K562 (cell line): Measurements from ENCODE around the gene RERE. TPM values are rescaled to one million over a fixed set of nuclear protein-coding genes. Genes with fewer than 3 reads are reported as not detected.
A peak's percentile ranks its signal among the peaks of the same experiment; 100 is the strongest.

Experiments used
- CHCHD3 ChIP-seq: fragments of 250-450 bp; sonication (Bioruptor Pico); IDR thresholded peaks from 2 replicates; pipeline ENCODE4 v2.1.2; 2022; ENCODE audit warnings: mild to moderate bottlenecking
- CREM ChIP-seq: IDR thresholded peaks from 2 replicates; pipeline ENCODE4 v1.6.1; 2014; ENCODE audit warnings: antibody characterized with exemption, low read depth
- FOXK2 ChIP-seq, 2 experiments: fragments of 450-650 bp; IDR thresholded peaks in 1 of 2; conservative IDR thresholded peaks in 1 of 2; 2 replicates each; pipeline ENCODE4 v1.6.1; 2016; ENCODE audit warnings: low read depth in 2 of 2, mild to moderate bottlenecking in 1 of 2
- HDAC3 ChIP-seq: fragments of 450-650 bp; IDR thresholded peaks from 2 replicates; pipeline ENCODE4 v1.6.1; 2018; ENCODE audit warnings: borderline replicate concordance, mild to moderate bottlenecking, moderate library complexity; ENCODE audit not compliant: partially characterized antibody
- JUNB ChIP-seq: fragments of 450-650 bp; formaldehyde crosslinking; conservative IDR thresholded peaks from 2 replicates; pipeline ENCODE4 v1.4.0; 2020; ENCODE audit warnings: mild to moderate bottlenecking
- KDM5B ChIP-seq: fragments of 200-600 bp; sonication (generic); IDR thresholded peaks from 2 replicates; pipeline ENCODE4 v1.6.1; 2012; ENCODE audit warnings: low read depth, mild to moderate bottlenecking, moderate library complexity, low read length, control low read depth, inconsistent platforms; ENCODE audit not compliant: insufficient replicate concordance
- MAFG ChIP-seq: fragments of 450-650 bp; conservative IDR thresholded peaks from 2 replicates; pipeline ENCODE4 v1.6.1; 2016; ENCODE audit warnings: missing genetic modification characterization, missing compliant biosample characterization
- MEF2D ChIP-seq: conservative IDR thresholded peaks from 2 replicates; pipeline ENCODE4 v1.6.1; 2016; ENCODE audit warnings: low read depth, missing genetic modification characterization, missing compliant biosample characterization
- PCBP1 ChIP-seq: fragments of 200-400 bp; formaldehyde crosslinking; IDR thresholded peaks from 2 replicates; pipeline ENCODE4 v1.6.1; 2018; ENCODE audit warnings: mild to moderate bottlenecking, low read depth, low read length; ENCODE audit not compliant: poor library complexity, severe bottlenecking
- PHB2 ChIP-seq: fragments of 450-650 bp; IDR thresholded peaks from 2 replicates; pipeline ENCODE4 v1.6.1; 2017; ENCODE audit warnings: low read depth
- POLR2AphosphoS5 ChIP-seq: IDR thresholded peaks from 2 replicates; pipeline ENCODE4 v1.6.1; 2011; ENCODE audit warnings: mild to moderate bottlenecking, low read depth, low read length, moderate library complexity; ENCODE audit not compliant: control insufficient read depth, insufficient read depth
- RFX7 ChIP-seq: fragments of 250-450 bp; sonication (Bioruptor Pico); IDR thresholded peaks from 2 replicates; pipeline ENCODE4 v1.5.1; 2021; ENCODE audit warnings: mild to moderate bottlenecking
- SNIP1 ChIP-seq: fragments of 450-650 bp; IDR thresholded peaks from 2 replicates; pipeline ENCODE4 v1.7.1; 2017; ENCODE audit warnings: low read depth, mild to moderate bottlenecking
- SOX6 ChIP-seq: fragments of 450-650 bp; IDR thresholded peaks from 2 replicates; pipeline ENCODE4 v1.6.1; 2014; ENCODE audit warnings: mild to moderate bottlenecking
- TAF15 ChIP-seq: fragments of 200-400 bp; formaldehyde crosslinking; IDR thresholded peaks from 2 replicates; pipeline ENCODE4 v1.6.1; 2017; ENCODE audit warnings: mild to moderate bottlenecking, low read depth, low read length, moderate library complexity
- TCFL5 ChIP-seq: fragments of 250-450 bp; sonication (Bioruptor Pico); conservative IDR thresholded peaks from 2 replicates; pipeline ENCODE4 v1.6.1; 2021; ENCODE audit warnings: mild to moderate bottlenecking, moderate library complexity, matching md5 sums
- TRIM24 ChIP-seq, 2 experiments: fragments of 450-650 bp; IDR thresholded peaks; 2 replicates each; pipeline ENCODE4 v1.6.1; 2016
- ZBTB8A ChIP-seq: fragments of 450-650 bp; IDR thresholded peaks from 2 replicates; pipeline ENCODE4 v1.6.1; 2018; ENCODE audit warnings: mild to moderate bottlenecking, moderate library complexity; ENCODE audit not compliant: partially characterized antibody
- ZNF174 ChIP-seq: fragments of 250-450 bp; sonication (Bioruptor Pico); IDR thresholded peaks from 2 replicates; pipeline ENCODE4 v1.4.0; 2020; ENCODE audit warnings: mild to moderate bottlenecking
- ZNF551 ChIP-seq: fragments of 250-450 bp; sonication (Bioruptor Pico); IDR thresholded peaks from 2 replicates; pipeline ENCODE4 v1.5.0; 2021; ENCODE audit warnings: mild to moderate bottlenecking, moderate library complexity
- polyA plus RNA-seq, 8 experiments: library from polyadenylated mRNA; depleted of rRNA in 4 of 8; stranded (reverse) in 5 of 8; unstranded in 3 of 8; fragments of >200 nt; fragmentation: Nextera tagmentation in 2 of 8; fragmentation: Illumina TruSeq in 1 of 8; extraction: Ambion mirVana in 2 of 8; extraction: Trizol in 1 of 8; gene quantifications; 2 replicates each; pipeline versions ENCODE4 v1.2.1 to v1.2.3, GENCODE V29; 2011 to 2014; ENCODE audit warnings: inconsistent platforms in 1 of 8, missing spikeins in 1 of 8
- total RNA-seq, 7 experiments: library from RNA; depleted of rRNA in 6 of 7; stranded (reverse); fragments of >200 nt in 6 of 7; fragmentation: Illumina TruSeq in 2 of 7; extraction: Trizol in 2 of 7; gene quantifications; 2 replicates each; pipeline versions ENCODE4 v1.2.1 to v1.2.3, GENCODE V29; 2011 to 2021; ENCODE audit warnings: low replicate concordance in 1 of 7
- TF ChIP-seq, protein P1 (sequence below), 2 experiments: fragments of 200-800 bp in 1 of 2; sonication (Bioruptor generic) in 1 of 2; sonication (generic) in 1 of 2; formaldehyde crosslinking in 1 of 2; IDR thresholded peaks in 1 of 2; conservative IDR thresholded peaks in 1 of 2; 2 replicates each; pipeline versions ENCODE4 v1.5.0 to v1.6.1; 2016 to 2020; ENCODE audit warnings: missing compliant biosample characterization in 1 of 2, missing genetic modification characterization in 1 of 2, missing genetic modification reagents in 1 of 2
- TF ChIP-seq, protein P2 (sequence below): sonication (generic); formaldehyde crosslinking; IDR thresholded peaks from 2 replicates; pipeline ENCODE4 v1.9.0; 2022; ENCODE audit warnings: mild to moderate bottlenecking, missing genetic modification reagents
- TF ChIP-seq, protein P3 (sequence below): sonication (generic); formaldehyde crosslinking; IDR thresholded peaks from 2 replicates; pipeline ENCODE4 v1.8.0; 2022; ENCODE audit warnings: mild to moderate bottlenecking, low read depth, missing genetic modification reagents
- TF ChIP-seq, protein P4 (sequence below): fragments of 450-650 bp; formaldehyde crosslinking; conservative IDR thresholded peaks from 2 replicates; pipeline ENCODE4 v1.4.0; 2022; ENCODE audit warnings: mild to moderate bottlenecking, missing genetic modification characterization
- TF ChIP-seq, protein P5 (sequence below): sonication (generic); formaldehyde crosslinking; IDR thresholded peaks from 2 replicates; pipeline ENCODE4 v1.5.0; 2020; ENCODE audit warnings: missing genetic modification reagents

RERE gene
- total and polyA plus RNA-seq, 9 of the 15 experiments (the other 6 are each of a cell fraction or from before 2014, with no cell fraction given): 3.0 to 51.5 (median 13.4) TPM

DNA sequence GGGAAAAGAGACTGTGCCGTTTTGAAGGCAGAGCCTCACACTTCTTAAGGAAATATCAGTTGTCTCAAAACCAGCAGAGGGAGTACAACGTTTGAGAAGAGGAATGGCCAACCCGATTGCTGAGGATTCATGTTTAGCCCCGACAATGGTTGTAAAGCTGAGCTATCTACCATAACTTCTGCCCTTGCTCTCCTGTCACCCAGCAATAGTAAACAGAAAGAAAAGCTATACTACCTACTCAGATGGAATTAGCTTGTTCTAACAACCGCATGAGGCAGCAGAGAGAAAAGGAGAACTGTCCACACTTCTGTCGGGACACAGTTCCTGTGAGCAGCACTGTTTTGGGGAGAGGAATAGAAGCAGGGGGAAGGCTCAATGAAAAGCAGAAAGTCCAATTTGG, 408.3 kb downstream of the RERE start (continued):
- TF ChIP-seq, protein P1, sequence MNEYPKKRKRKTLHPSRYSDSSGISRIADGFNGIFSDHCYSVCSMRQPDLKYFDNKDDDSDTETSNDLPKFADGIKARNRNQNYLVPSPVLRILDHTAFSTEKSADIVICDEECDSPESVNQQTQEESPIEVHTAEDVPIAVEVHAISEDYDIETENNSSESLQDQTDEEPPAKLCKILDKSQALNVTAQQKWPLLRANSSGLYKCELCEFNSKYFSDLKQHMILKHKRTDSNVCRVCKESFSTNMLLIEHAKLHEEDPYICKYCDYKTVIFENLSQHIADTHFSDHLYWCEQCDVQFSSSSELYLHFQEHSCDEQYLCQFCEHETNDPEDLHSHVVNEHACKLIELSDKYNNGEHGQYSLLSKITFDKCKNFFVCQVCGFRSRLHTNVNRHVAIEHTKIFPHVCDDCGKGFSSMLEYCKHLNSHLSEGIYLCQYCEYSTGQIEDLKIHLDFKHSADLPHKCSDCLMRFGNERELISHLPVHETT (CRISPR knock-in tag; conservative IDR thresholded peaks at IDR 0.05 in 1 of 2, IDR thresholded peaks at IDR 0.05 in 1 of 2): no peak
- TF ChIP-seq, protein P2, sequence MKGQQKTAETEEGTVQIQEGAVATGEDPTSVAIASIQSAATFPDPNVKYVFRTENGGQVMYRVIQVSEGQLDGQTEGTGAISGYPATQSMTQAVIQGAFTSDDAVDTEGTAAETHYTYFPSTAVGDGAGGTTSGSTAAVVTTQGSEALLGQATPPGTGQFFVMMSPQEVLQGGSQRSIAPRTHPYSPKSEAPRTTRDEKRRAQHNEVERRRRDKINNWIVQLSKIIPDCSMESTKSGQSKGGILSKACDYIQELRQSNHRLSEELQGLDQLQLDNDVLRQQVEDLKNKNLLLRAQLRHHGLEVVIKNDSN (CRISPR knock-in tag): no peak
- TF ChIP-seq ZBTB8A (no peak), SNIP1 (no peak), POLR2AphosphoS5 (no peak), TCFL5 (CRISPR knock-in tag) (no peak), JUNB (CRISPR knock-in tag) (no peak), RFX7 (CRISPR knock-in tag) (no peak), FOXK2 (conservative IDR thresholded peaks at IDR 0.05 in 1 of 2, IDR thresholded peaks at IDR 0.05 in 1 of 2; ENCODE audit: low read depth in 2 of 2) (peak; percentile 79 to 81; a peak in 3 of 4 replicates), PCBP1 (no peak), CREM (peak; percentile 41; the same call in 1 of the 2 replicates), PHB2 (no peak), MEF2D (tag) (0 out of 2 replicates have a peak, but pooled peaks have one; percentile 5), HDAC3 (no peak), TRIM24 (IDR thresholded peaks at IDR 0.05) (0 out of 4 replicates have a peak, but pooled peaks of 1 of the 2 experiments have one; percentile 10), ZNF174 (CRISPR knock-in tag) (no peak), SOX6 (no peak), ZNF551 (CRISPR knock-in tag) (no peak), CHCHD3 (CRISPR knock-in tag) (no peak), MAFG (tag) (no peak), KDM5B (no peak), TAF15 (no peak)
- TF ChIP-seq, protein P3, sequence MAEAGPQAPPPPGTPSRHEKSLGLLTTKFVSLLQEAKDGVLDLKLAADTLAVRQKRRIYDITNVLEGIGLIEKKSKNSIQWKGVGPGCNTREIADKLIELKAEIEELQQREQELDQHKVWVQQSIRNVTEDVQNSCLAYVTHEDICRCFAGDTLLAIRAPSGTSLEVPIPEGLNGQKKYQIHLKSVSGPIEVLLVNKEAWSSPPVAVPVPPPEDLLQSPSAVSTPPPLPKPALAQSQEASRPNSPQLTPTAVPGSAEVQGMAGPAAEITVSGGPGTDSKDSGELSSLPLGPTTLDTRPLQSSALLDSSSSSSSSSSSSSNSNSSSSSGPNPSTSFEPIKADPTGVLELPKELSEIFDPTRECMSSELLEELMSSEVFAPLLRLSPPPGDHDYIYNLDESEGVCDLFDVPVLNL (CRISPR knock-in tag): no peak
- TF ChIP-seq, protein P4, sequence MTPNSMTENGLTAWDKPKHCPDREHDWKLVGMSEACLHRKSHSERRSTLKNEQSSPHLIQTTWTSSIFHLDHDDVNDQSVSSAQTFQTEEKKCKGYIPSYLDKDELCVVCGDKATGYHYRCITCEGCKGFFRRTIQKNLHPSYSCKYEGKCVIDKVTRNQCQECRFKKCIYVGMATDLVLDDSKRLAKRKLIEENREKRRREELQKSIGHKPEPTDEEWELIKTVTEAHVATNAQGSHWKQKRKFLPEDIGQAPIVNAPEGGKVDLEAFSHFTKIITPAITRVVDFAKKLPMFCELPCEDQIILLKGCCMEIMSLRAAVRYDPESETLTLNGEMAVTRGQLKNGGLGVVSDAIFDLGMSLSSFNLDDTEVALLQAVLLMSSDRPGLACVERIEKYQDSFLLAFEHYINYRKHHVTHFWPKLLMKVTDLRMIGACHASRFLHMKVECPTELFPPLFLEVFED (CRISPR knock-in tag): no peak
- TF ChIP-seq, protein P5, sequence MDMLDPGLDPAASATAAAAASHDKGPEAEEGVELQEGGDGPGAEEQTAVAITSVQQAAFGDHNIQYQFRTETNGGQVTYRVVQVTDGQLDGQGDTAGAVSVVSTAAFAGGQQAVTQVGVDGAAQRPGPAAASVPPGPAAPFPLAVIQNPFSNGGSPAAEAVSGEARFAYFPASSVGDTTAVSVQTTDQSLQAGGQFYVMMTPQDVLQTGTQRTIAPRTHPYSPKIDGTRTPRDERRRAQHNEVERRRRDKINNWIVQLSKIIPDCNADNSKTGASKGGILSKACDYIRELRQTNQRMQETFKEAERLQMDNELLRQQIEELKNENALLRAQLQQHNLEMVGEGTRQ: no peak
